HL-60 (cell line): ENCODE measurements around the gene ASB13.

Experiments used
- DNase-seq, 2 experiments: peaks; one replicate each; pipeline ENCODE4 v3.0.0-alpha.2; 2010 to 2020; ENCODE audit warnings: low read depth in 1 of 2, low spot score in 1 of 2
- H3K27ac ChIP-seq: fragments of 250-450 bp; sonication (Bioruptor Pico); replicated peaks from 2 replicates; pipeline ENCODE4 v1.5.1; 2020; ENCODE audit warnings: mild to moderate bottlenecking, moderate library complexity
- H3K27me3 ChIP-seq: fragments of 250-450 bp; sonication (Bioruptor Pico); 2 replicates; pipeline ENCODE4 v1.5.1; 2021; ENCODE audit warnings: mild to moderate bottlenecking, moderate library complexity; ENCODE audit not compliant: insufficient read depth, poor library complexity, severe bottlenecking
- H3K4me3 ChIP-seq: replicated peaks from 2 replicates; pipeline ENCODE4 v1.5.1; 2011; ENCODE audit warnings: mild to moderate bottlenecking, control low read depth, low read length; ENCODE audit not compliant: insufficient read depth
- GABPA ChIP-seq: IDR thresholded peaks from 2 replicates; pipeline ENCODE4 v1.6.1; 2012; ENCODE audit warnings: low read depth
- POLR2AphosphoS5 ChIP-seq: IDR thresholded peaks from 2 replicates; pipeline ENCODE4 v1.6.1; 2012; ENCODE audit warnings: low read depth
- SPI1 ChIP-seq: IDR thresholded peaks from 2 replicates; pipeline ENCODE4 v1.6.1; 2012; ENCODE audit warnings: low read depth, mild to moderate bottlenecking, borderline replicate concordance
- TF ChIP-seq, protein P1 (sequence below): IDR thresholded peaks from 2 replicates; pipeline ENCODE4 v1.6.1; 2012; ENCODE audit warnings: low read depth; ENCODE audit not compliant: insufficient replicate concordance
- TF ChIP-seq, protein P2 (sequence below): IDR thresholded peaks from one replicate; pipeline ENCODE4 v1.5.1; 2011; ENCODE audit warnings: low read length, control low read depth, inconsistent platforms; ENCODE audit not compliant: insufficient read depth

The ASB13 gene

DNA sequence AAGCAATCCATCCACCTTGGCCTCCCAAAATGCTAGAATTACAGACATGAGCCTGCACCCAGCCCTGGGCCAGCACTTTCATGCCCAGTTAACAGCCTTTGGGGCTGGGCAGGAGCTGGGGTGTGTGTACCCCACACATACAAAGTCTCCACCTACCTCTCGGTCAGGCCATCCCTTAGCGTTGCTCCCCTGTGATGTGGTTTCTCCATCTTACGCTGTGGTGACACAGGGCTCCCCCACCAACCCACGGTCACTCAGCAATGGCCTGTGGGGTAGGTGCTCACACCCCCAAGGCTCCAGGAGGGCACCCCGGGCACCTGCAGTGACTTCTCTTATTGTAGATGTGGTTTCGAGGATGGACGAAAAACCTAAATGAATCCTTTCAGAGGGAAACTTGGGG, 58.8 kb downstream of the ASB13 start:
- Histone ChIP-seq H3K27ac (no peak overlapping the region), H3K4me3 (no peak overlapping the region), H3K27me3 (no peaks in the 10 kb centered on the region)
- no peak for DNase-seq
- TF ChIP-seq, protein P1, sequence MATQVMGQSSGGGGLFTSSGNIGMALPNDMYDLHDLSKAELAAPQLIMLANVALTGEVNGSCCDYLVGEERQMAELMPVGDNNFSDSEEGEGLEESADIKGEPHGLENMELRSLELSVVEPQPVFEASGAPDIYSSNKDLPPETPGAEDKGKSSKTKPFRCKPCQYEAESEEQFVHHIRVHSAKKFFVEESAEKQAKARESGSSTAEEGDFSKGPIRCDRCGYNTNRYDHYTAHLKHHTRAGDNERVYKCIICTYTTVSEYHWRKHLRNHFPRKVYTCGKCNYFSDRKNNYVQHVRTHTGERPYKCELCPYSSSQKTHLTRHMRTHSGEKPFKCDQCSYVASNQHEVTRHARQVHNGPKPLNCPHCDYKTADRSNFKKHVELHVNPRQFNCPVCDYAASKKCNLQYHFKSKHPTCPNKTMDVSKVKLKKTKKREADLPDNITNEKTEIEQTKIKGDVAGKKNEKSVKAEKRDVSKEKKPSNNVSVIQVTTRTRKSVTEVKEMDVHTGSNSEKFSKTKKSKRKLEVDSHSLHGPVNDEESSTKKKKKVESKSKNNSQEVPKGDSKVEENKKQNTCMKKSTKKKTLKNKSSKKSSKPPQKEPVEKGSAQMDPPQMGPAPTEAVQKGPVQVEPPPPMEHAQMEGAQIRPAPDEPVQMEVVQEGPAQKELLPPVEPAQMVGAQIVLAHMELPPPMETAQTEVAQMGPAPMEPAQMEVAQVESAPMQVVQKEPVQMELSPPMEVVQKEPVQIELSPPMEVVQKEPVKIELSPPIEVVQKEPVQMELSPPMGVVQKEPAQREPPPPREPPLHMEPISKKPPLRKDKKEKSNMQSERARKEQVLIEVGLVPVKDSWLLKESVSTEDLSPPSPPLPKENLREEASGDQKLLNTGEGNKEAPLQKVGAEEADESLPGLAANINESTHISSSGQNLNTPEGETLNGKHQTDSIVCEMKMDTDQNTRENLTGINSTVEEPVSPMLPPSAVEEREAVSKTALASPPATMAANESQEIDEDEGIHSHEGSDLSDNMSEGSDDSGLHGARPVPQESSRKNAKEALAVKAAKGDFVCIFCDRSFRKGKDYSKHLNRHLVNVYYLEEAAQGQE, result no peak
- TF ChIP-seq, protein P2, sequence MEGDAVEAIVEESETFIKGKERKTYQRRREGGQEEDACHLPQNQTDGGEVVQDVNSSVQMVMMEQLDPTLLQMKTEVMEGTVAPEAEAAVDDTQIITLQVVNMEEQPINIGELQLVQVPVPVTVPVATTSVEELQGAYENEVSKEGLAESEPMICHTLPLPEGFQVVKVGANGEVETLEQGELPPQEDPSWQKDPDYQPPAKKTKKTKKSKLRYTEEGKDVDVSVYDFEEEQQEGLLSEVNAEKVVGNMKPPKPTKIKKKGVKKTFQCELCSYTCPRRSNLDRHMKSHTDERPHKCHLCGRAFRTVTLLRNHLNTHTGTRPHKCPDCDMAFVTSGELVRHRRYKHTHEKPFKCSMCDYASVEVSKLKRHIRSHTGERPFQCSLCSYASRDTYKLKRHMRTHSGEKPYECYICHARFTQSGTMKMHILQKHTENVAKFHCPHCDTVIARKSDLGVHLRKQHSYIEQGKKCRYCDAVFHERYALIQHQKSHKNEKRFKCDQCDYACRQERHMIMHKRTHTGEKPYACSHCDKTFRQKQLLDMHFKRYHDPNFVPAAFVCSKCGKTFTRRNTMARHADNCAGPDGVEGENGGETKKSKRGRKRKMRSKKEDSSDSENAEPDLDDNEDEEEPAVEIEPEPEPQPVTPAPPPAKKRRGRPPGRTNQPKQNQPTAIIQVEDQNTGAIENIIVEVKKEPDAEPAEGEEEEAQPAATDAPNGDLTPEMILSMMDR, result no peak
- TF ChIP-seq GABPA, result no peak
- TF ChIP-seq POLR2AphosphoS5, result no peak
- TF ChIP-seq SPI1, result no peak

- DNase-seq, result no peak
- H3K4me3 ChIP-seq, result no peak overlapping the region
- TF ChIP-seq, protein P2, result no peak
- TF ChIP-seq GABPA, result no peak
- H3K27me3 ChIP-seq, result no peaks in the 10 kb centered on the region
- H3K27ac ChIP-seq, result no peak overlapping the region
Measured at GRCh38 chr10:5606864-5607263, 59.5 kb downstream of the ASB13 start.

DNA sequence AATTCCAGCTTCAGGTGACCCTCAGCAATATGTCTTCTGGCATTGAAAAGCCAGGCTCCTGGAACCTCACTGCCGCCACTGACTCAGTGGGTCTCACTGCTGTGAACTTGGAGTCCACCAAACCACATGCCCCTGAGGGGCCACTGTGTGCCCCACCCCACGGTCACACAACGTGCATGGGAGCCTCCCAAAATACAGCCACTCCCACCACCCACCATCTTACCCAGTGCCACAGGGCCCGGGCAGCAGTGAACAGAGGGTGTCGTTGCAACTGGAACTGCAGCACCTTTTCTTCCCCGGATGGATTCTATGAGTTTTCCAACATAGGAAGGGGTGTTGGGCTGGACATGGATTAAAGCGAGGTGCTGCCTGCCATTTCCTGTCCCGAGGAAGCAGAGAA, 60.1 kb downstream of the ASB13 start:
- H3K27ac ChIP-seq, result no peak overlapping the region
- no peak overlapping the region for H3K4me3 ChIP-seq
- H3K27me3 ChIP-seq, result no peaks in the 10 kb centered on the region
- DNase-seq, result no peak
- TF ChIP-seq, protein P2, result no peak
- TF ChIP-seq, protein P1, result no peak
- no peak for TF ChIP-seq SPI1
- TF ChIP-seq GABPA, result no peak

DNA sequence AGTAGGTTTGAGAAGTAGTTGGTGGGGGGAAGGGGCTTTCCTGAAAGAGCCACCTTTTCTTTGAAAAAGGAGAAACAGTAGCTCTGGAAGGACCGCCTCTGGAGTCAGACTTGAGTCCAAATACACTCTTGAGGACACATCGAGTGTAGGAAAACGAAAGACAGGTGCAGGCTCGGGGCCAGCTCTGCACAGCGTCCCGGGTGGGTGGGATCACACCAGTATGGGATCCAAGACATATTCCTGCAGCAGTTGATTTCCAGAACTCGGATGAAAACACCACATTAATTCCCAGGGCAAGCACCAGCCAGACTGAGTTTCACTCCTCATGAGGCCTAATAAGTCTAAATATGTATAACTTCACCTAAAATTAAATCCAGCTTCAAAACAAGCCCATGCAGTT, 61.4 kb downstream of the ASB13 start:
- DNase-seq, result no peak

More for the DNA sequence above, 61.4 kb downstream of the ASB13 start:
- no peak overlapping the region for H3K27ac ChIP-seq
- no peaks in the 10 kb centered on the region for H3K27me3 ChIP-seq
- TF ChIP-seq SPI1 (no peak), GABPA (no peak), POLR2AphosphoS5 (no peak)
- TF ChIP-seq, protein P2, result no peak
- TF ChIP-seq, protein P1, result no peak
- H3K4me3 ChIP-seq, result no peak overlapping the region
